Measurements from ENCODE around the gene PDLIM5. TPM values are rescaled to one million over a fixed set of nuclear protein-coding genes. Genes with fewer than 3 reads are reported as not detected.

Gene PDLIM5
- polyA plus RNA-seq, 1 donor (not counting 4 experiments of a cell fraction or from before 2014, with no cell fraction given): 112 TPM

DNA sequence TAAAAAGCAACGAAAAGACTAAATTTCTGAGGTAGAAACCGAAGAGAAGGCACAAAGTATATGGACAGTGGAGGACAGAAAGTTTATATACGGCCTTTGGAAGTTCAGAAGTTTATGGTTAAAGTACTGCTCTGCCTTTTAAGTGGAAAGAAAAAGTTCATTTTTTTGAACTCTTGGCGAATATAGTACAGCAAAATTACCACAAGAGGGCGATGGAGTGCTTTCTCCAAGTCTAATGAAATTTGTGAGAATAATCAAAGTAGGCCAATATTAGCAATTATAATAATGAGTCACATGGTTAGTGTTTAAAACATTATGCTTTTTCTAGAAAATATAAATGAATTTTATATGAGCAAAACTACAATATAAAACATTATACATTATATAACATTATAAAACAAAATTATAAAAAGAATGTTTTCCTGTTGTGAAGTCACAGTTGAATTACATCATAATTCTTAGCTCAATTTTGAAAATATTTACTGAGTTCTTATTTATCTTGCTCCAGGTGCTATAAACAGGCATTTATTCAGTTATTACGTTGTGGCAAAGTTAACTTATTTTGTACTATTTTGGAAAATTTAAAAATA, 169.8 kb downstream of the PDLIM5 start:
- Histone ChIP-seq H4K20me1 (ENCODE audit: control insufficient read depth, extremely low read depth, insufficient read depth, low read length) (no peaks in the 10 kb centered on the region), H3K4me1 (ENCODE audit: control insufficient read depth, extremely low read depth, insufficient read depth, low read length) (no peaks in the 10 kb centered on the region), H3K4me2 (ENCODE audit: control insufficient read depth, extremely low read depth, insufficient read depth, low read depth, low read length) (no peak overlapping the region), H3K36me3 (ENCODE audit: control insufficient read depth in 2 of 2, extremely low read depth in 1 of 2, insufficient read depth in 2 of 2, low read length in 2 of 2) (peaks cover 7 to 12% of the 10 kb centered on the region in 2 experiments), H3K9ac (ENCODE audit: control insufficient read depth, extremely low read depth, insufficient read depth, low read length) (no peak overlapping the region), H3K79me2 (ENCODE audit: control insufficient read depth, insufficient read depth, low read length) (no peaks in the 10 kb centered on the region), H3K9me3 (ENCODE audit: control insufficient read depth, low read depth, low read length) (no peaks in the 10 kb centered on the region), H2AFZ (ENCODE audit: control insufficient read depth, low read length) (no peak overlapping the region), H3K27ac (ENCODE audit: control insufficient read depth, insufficient read depth, low read length) (no peak overlapping the region), H3K27me3 (ENCODE audit: control insufficient read depth, extremely low read depth, insufficient read depth, low read length) (no peaks in the 10 kb centered on the region), H3K9me1 (ENCODE audit: control insufficient read depth, extremely low read depth, insufficient read depth, low read length) (no peaks in the 10 kb centered on the region), H3K4me3 (ENCODE audit: control insufficient read depth in 2 of 3, extremely low read depth in 1 of 3, insufficient read depth in 2 of 3, low read depth in 1 of 3, low read length in 3 of 3) (no peak overlapping the region)
- TF ChIP-seq EZH2 (IDR thresholded peaks at IDR 0.05; ENCODE audit: low read length): no peak
- TF ChIP-seq, protein P1, sequence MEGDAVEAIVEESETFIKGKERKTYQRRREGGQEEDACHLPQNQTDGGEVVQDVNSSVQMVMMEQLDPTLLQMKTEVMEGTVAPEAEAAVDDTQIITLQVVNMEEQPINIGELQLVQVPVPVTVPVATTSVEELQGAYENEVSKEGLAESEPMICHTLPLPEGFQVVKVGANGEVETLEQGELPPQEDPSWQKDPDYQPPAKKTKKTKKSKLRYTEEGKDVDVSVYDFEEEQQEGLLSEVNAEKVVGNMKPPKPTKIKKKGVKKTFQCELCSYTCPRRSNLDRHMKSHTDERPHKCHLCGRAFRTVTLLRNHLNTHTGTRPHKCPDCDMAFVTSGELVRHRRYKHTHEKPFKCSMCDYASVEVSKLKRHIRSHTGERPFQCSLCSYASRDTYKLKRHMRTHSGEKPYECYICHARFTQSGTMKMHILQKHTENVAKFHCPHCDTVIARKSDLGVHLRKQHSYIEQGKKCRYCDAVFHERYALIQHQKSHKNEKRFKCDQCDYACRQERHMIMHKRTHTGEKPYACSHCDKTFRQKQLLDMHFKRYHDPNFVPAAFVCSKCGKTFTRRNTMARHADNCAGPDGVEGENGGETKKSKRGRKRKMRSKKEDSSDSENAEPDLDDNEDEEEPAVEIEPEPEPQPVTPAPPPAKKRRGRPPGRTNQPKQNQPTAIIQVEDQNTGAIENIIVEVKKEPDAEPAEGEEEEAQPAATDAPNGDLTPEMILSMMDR (optimal IDR thresholded peaks at IDR 0.05 in 1 of 3, IDR thresholded peaks at IDR 0.05 in 1 of 3, conservative IDR thresholded peaks at IDR 0.05 in 1 of 3; ENCODE audit: extremely low read depth in 1 of 3, insufficient read depth in 2 of 3, low read length in 3 of 3): peak in 2 of 3 experiments; percentile 40 to 61
- dilution Hi-C loops (cut with MboI; ENCODE audit: extremely low pct_ligation_motif_present, low sequenced_read_pairs): no loop called here
- peak; percentile 21 for DNase-seq (ENCODE audit: low read depth, low spot score)
- FAIRE-seq: peak; percentile 34

GRCh38 chr4:94623126-94623911, 171.6 kb downstream of the PDLIM5 start:
- FAIRE-seq: peak; percentile 5
- no peaks in the 10 kb centered on the region for H3K79me2 ChIP-seq (ENCODE audit: control insufficient read depth, insufficient read depth, low read length)
- H3K4me2 ChIP-seq (ENCODE audit: control insufficient read depth, extremely low read depth, insufficient read depth, low read depth, low read length): no peak overlapping the region
- H3K4me1 ChIP-seq (ENCODE audit: control insufficient read depth, extremely low read depth, insufficient read depth, low read length): no peaks in the 10 kb centered on the region
- H3K36me3 ChIP-seq (ENCODE audit: control insufficient read depth in 2 of 2, extremely low read depth in 1 of 2, insufficient read depth in 2 of 2, low read length in 2 of 2): peaks cover 5 to 17% of the 10 kb centered on the region in 2 experiments
- no peaks in the 10 kb centered on the region for H3K27me3 ChIP-seq (ENCODE audit: control insufficient read depth, extremely low read depth, insufficient read depth, low read length)
- H3K4me3 ChIP-seq (ENCODE audit: control insufficient read depth in 2 of 3, extremely low read depth in 1 of 3, insufficient read depth in 2 of 3, low read depth in 1 of 3, low read length in 3 of 3): no peak overlapping the region
- TF ChIP-seq, protein P1 (optimal IDR thresholded peaks at IDR 0.05 in 1 of 3, IDR thresholded peaks at IDR 0.05 in 1 of 3, conservative IDR thresholded peaks at IDR 0.05 in 1 of 3; ENCODE audit: extremely low read depth in 1 of 3, insufficient read depth in 2 of 3, low read length in 3 of 3): no peak
- no peak for TF ChIP-seq EZH2 (IDR thresholded peaks at IDR 0.05; ENCODE audit: low read length)
- no peaks in the 10 kb centered on the region for H3K9me1 ChIP-seq (ENCODE audit: control insufficient read depth, extremely low read depth, insufficient read depth, low read length)
- H3K9me3 ChIP-seq (ENCODE audit: control insufficient read depth, low read depth, low read length): no peaks in the 10 kb centered on the region
- no peak overlapping the region for H3K27ac ChIP-seq (ENCODE audit: control insufficient read depth, insufficient read depth, low read length)
- H2AFZ ChIP-seq (ENCODE audit: control insufficient read depth, low read length): no peak overlapping the region
- no peaks in the 10 kb centered on the region for H4K20me1 ChIP-seq (ENCODE audit: control insufficient read depth, extremely low read depth, insufficient read depth, low read length)
- DNase-seq (ENCODE audit: low read depth, low spot score): no peak
- dilution Hi-C loops (cut with MboI; ENCODE audit: extremely low pct_ligation_motif_present, low sequenced_read_pairs): no loop called here
- H3K9ac ChIP-seq (ENCODE audit: control insufficient read depth, extremely low read depth, insufficient read depth, low read length): no peak overlapping the region
